ENCODE data around the gene ARHGAP19.

DNA sequence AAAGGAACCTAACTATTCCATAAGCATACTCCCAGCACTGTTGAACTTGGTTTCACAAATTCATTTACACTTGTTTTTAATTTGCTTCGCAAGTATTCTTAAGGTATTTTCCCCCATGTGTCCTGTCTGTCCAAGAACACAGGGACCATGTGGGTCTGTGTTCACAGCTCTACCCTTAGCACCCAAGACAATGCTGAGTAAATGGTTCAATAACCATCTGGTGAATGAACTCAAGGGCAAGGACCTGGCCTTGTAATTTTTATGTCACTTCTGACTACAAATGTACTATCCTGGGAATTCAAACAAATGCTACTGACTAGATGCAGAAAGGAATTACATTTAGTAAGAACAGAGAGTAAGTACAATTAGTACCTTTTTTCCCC lies 63.7 kb downstream of the ARHGAP19 start:
- TF ChIP-seq, protein P1, sequence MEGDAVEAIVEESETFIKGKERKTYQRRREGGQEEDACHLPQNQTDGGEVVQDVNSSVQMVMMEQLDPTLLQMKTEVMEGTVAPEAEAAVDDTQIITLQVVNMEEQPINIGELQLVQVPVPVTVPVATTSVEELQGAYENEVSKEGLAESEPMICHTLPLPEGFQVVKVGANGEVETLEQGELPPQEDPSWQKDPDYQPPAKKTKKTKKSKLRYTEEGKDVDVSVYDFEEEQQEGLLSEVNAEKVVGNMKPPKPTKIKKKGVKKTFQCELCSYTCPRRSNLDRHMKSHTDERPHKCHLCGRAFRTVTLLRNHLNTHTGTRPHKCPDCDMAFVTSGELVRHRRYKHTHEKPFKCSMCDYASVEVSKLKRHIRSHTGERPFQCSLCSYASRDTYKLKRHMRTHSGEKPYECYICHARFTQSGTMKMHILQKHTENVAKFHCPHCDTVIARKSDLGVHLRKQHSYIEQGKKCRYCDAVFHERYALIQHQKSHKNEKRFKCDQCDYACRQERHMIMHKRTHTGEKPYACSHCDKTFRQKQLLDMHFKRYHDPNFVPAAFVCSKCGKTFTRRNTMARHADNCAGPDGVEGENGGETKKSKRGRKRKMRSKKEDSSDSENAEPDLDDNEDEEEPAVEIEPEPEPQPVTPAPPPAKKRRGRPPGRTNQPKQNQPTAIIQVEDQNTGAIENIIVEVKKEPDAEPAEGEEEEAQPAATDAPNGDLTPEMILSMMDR (conservative IDR thresholded peaks at IDR 0.05 in 1 of 2, IDR thresholded peaks at IDR 0.05 in 1 of 2; ENCODE audit: extremely low read depth in 1 of 2, insufficient read depth in 1 of 2, low read depth in 1 of 2, low read length in 2 of 2): no peak
- no peak for TF ChIP-seq EZH2 (IDR thresholded peaks at IDR 0.05; ENCODE audit: borderline replicate concordance, low read length)
